GM12872 (cell line): Measurements from ENCODE around the gene SMPD3.

Source experiments
- TF ChIP-seq, protein P1 (sequence below): IDR thresholded peaks from 3 replicates; pipeline ENCODE4 v1.5.1; 2011; ENCODE audit warnings: low read depth, mild to moderate bottlenecking, low read length, moderate library complexity; ENCODE audit not compliant: insufficient read depth

The SMPD3 gene

DNA sequence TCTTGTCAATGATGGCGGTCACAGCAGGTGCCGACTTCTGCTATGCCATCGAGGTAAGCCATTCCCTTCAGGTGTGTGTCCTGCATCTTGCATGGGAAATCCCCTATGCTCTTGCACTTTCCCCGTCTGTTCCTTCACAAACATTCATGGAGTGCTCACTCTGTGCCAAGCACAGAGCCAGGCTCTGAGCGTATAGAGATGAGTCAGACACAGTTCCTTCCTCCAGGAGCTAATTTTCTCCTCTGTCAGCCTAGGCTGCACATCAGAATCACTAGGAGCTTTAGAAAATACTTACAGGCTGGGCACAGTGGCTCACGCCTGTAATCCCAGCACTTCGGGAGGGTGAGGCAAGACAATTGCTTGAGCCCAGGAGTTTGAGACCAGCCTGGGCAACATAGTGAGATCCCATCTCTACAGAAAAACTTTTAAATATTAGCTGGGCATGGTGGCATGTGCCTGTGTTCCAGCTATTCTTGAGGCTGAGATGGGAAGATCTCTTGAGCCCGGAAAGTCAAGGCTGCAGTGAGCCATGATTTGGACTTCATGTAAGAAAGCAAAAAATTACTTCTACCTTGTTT lies 123.4 kb downstream of the SMPD3 start:
- TF ChIP-seq, protein P1, sequence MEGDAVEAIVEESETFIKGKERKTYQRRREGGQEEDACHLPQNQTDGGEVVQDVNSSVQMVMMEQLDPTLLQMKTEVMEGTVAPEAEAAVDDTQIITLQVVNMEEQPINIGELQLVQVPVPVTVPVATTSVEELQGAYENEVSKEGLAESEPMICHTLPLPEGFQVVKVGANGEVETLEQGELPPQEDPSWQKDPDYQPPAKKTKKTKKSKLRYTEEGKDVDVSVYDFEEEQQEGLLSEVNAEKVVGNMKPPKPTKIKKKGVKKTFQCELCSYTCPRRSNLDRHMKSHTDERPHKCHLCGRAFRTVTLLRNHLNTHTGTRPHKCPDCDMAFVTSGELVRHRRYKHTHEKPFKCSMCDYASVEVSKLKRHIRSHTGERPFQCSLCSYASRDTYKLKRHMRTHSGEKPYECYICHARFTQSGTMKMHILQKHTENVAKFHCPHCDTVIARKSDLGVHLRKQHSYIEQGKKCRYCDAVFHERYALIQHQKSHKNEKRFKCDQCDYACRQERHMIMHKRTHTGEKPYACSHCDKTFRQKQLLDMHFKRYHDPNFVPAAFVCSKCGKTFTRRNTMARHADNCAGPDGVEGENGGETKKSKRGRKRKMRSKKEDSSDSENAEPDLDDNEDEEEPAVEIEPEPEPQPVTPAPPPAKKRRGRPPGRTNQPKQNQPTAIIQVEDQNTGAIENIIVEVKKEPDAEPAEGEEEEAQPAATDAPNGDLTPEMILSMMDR: no peak

DNA sequence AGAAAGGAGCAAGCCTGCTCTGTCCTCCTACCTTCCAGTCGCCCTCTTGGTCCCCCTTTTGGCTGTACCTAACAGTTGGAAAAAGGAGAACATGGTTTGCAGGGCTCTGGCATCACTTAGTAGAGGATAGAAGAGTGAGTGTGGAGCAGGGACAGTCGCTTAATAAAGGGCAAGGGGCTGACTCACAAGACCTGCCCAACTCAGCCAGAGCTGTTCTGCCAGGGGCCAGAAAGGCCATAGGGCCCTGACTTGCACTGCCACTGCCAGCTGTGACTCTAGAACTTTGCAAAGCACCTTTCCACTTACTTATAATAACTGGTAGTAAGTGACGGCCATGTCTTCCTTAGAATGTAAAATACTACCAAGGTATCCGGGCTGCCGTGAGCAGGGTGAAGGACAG lies 124.0 kb downstream of the SMPD3 start:
- TF ChIP-seq, protein P1: no peak

DNA sequence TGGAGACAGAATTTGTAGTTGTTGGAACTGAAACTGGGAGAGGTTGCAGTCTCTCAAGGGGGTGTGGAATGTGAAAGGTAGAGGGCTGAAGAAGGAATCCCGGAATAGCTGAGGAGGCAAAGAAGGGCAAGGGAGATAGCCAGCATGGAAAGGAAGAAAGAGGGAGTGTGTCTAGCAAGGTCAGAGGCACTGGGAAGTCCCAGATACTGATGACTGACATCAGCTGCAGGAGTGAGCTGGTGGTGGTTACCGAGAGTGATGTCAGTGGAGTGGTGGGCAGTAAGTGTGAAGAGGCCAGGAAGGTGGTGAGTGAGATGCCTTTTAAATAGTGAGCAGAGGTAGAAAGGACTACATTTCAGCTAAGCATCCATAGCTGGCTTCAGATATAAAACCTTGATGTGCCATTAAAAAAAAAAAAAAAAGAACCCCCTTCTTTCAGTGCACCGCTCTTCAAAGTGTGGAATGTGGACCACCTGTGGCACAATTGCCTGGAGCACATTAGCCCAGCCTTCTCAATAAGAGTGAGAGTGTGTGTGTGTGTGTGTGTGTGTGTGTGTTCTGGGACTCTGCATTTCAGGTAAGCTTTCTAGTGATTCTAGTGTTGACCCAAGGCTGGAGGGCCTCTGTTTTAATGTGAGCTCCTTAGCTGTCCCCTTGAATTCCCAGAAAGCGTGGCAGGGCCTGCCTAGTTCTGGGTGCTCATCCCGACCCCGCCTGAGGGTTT lies 129.0 kb downstream of the SMPD3 start:
- TF ChIP-seq, protein P1: no peak

DNA sequence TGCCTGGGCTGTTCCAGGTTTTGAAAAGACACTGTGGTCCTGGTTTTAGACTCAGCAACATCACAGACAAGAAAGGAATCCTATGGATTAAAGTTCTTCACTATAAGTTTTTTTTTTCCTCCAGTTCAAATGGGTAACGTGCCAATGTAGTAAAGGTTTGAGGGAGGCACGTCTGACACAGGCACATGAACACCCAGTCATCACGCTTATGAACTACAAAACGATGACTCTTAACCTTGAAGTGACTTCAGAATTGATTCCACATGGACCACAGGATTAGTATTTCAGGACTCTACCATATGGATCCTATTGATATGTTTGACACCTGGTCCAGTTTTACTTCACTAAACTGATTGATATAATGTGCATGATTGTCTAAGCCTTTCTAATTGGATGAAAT lies 135.2 kb downstream of the SMPD3 start:
- TF ChIP-seq, protein P1: no peak

DNA sequence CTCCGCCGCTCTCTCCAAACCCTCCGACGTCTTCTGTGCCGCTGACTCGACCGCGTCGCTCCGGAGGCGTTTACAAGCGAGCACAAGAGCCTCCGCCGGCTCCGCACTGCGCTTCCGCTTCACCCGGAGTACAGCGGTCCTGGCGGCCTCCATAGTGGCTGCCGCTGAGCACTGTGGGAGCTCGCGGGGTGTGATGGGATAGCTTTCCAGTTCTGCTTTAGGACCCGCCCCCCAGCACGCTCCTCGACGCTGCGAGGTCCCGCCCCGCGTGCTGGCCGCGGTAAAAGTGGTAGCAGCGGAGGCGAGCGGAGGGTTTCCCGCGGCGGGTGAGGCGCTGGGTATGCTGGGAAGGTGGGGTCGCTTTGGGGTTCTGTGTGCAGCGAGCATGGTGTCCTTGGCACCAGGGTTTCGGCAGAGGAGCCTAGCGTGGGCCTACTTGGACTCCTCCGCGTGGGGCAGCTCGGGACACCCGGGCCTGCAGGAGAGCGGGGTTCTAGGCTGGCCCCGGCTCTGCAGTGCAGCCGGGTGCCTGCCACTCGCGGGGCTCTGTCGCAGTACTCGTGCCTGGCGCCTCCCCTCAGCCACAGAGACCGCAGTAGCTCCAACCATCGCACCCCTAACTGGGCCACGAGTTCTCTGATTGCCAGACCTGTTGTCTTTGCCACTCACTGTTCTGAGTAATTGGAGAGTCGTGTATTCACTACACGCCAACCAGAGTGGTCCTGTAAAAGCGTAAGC lies 137.4 kb downstream of the SMPD3 start, which contains the start of the genes PRMT7 and SLC7A6OS:
TSS of gene PRMT7 (plus strand) at position 246 of the 738 bp plus-strand sequence. CDS start 4,961 bp downstream, outside the sequence.
TSS of gene SLC7A6OS (minus strand) at position 173 of the 738 bp plus-strand sequence. CDS start at position 153, 20 bp downstream.
- TF ChIP-seq, protein P1: no peak

DNA sequence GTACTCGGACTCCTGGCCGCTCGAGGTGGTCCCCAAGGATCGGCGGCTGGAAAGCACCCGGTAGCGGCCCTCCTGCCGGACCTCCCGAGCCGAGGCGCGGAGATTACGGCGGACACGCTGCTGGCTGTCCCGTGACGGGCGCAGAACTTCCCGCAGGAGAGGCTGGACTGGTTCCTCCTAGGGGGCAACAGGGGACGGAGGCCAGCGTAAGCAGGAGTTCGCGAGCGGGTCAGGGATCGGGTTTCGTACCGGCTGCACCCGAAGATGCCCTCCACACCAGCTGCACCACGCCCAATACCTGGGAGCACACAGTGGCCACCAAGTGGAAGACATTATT lies 137.9 kb downstream of the SMPD3 start:
- TF ChIP-seq, protein P1: no peak

DNA sequence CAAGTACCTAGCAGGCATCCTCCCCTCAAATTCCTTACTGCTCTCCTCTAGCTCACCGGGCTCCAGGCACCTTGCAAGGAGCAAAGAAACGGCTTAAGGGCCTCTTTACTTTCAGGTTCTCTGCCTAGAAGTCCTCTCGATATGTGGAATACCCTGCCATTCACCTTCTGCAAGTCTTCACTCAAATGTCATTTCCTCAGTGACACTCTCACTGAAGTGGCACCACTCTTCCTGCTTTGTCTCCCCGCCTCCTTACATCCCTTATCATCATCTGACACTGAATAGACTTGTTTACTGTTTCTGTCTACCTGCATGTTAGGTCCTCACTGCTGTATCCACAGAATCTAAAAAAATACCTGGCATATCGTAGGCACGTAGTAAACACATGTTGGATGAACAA lies 138.5 kb downstream of the SMPD3 start:
- TF ChIP-seq, protein P1: no peak
